ENCODE results near the gene KLHL34. TPM values are rescaled to one million over a fixed set of nuclear protein-coding genes. Genes with fewer than 3 reads are reported as not detected.

Gene KLHL34
- total and polyA plus RNA-seq, 2 experiments from 2014 or later, result not detected

DNA sequence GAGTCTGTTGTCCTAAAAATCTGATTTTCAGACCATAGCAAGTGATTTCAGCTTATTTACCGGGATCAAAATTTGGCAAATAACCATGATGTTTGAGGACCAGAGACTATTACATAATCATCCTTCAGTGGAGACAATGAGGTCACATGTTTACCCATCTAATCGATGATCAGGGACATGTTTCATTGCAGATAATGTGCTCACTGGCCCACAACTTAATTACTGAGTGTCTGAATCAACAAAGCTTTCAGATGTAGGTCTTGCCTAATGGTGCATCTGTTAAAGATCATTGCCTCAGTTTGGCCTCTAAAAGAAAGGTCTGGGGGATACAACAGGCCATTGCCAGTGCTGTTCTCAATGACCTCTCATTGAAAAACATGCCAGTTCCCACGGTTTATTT, 42.8 kb upstream of the KLHL34 start:
- H3K9me3 ChIP-seq (ENCODE audit: low read depth), result no peaks in the 10 kb centered on the region
- TF ChIP-seq EZH2phosphoT487 (IDR thresholded peaks at IDR 0.05; ENCODE audit: low read depth, severe bottlenecking, unreplicated experiment) (no peak), EZH2 (IDR thresholded peaks at IDR 0.05; ENCODE audit: borderline replicate concordance) (no peak)
- TF ChIP-seq, protein P1, sequence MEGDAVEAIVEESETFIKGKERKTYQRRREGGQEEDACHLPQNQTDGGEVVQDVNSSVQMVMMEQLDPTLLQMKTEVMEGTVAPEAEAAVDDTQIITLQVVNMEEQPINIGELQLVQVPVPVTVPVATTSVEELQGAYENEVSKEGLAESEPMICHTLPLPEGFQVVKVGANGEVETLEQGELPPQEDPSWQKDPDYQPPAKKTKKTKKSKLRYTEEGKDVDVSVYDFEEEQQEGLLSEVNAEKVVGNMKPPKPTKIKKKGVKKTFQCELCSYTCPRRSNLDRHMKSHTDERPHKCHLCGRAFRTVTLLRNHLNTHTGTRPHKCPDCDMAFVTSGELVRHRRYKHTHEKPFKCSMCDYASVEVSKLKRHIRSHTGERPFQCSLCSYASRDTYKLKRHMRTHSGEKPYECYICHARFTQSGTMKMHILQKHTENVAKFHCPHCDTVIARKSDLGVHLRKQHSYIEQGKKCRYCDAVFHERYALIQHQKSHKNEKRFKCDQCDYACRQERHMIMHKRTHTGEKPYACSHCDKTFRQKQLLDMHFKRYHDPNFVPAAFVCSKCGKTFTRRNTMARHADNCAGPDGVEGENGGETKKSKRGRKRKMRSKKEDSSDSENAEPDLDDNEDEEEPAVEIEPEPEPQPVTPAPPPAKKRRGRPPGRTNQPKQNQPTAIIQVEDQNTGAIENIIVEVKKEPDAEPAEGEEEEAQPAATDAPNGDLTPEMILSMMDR (IDR thresholded peaks at IDR 0.05; ENCODE audit: poor library complexity), result no peak
- no peaks in the 10 kb centered on the region for H3K4me1 ChIP-seq (ENCODE audit: insufficient read depth)
- no peaks in the 10 kb centered on the region for H3K36me3 ChIP-seq (replicated peaks; ENCODE audit: insufficient read depth, low read depth)
- H3K4me3 ChIP-seq, result no peak overlapping the region
- 72% methylated on average over 3 of the region's 3 CpGs for WGBS (ENCODE audit: low lambda C conversion rate, missing lambda C conversion rate)
- H3K9me2 ChIP-seq (replicated peaks; ENCODE audit: insufficient read depth), result no peaks in the 10 kb centered on the region
- H3K27me3 ChIP-seq, result no peaks in the 10 kb centered on the region
- no peak overlapping the region for H3K4me2 ChIP-seq
- DNase-seq (ENCODE audit: low spot score), result no peak
- no peaks in the 10 kb centered on the region for H3K79me2 ChIP-seq
- H3K27ac ChIP-seq, result no peak overlapping the region
- H2AFZ ChIP-seq, result no peak overlapping the region
- H4K20me1 ChIP-seq (ENCODE audit: insufficient read depth, poor library complexity, severe bottlenecking), result no peaks in the 10 kb centered on the region

DNA sequence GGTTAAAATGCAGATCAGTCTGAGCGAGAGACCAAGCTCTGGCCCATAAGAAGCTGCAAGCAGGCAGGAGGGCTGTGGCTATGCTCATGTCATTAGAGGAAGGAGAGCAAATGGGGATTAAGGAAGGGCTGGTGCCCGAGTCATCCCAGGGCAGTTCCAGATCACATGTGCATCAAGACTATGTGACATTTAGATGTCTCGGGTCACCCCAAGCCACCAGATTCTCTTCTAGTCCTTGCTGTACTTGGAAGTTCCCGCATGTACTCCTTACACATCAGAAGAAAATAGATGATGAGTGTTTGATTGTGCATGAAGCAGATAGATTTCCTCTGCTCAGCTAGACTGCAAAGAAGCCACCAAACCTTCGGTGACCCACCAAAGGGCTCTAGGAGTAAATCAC, 42.1 kb upstream of the KLHL34 start:
- H3K4me1 ChIP-seq (ENCODE audit: insufficient read depth), result no peaks in the 10 kb centered on the region
- no peaks in the 10 kb centered on the region for H3K27me3 ChIP-seq
- H4K20me1 ChIP-seq (ENCODE audit: insufficient read depth, poor library complexity, severe bottlenecking), result no peaks in the 10 kb centered on the region
- 81% methylated on average over 5 of the region's 5 CpGs for WGBS (ENCODE audit: low lambda C conversion rate, missing lambda C conversion rate)
- TF ChIP-seq EZH2phosphoT487 (IDR thresholded peaks at IDR 0.05; ENCODE audit: low read depth, severe bottlenecking, unreplicated experiment) (no peak), EZH2 (IDR thresholded peaks at IDR 0.05; ENCODE audit: borderline replicate concordance) (no peak)
- TF ChIP-seq, protein P1 (IDR thresholded peaks at IDR 0.05; ENCODE audit: poor library complexity), result no peak
- H3K9me2 ChIP-seq (replicated peaks; ENCODE audit: insufficient read depth), result no peaks in the 10 kb centered on the region
- no peaks in the 10 kb centered on the region for H3K36me3 ChIP-seq (replicated peaks; ENCODE audit: insufficient read depth, low read depth)
- no peak overlapping the region for H2AFZ ChIP-seq
- no peaks in the 10 kb centered on the region for H3K79me2 ChIP-seq
- DNase-seq (ENCODE audit: low spot score), result no peak
- no peak overlapping the region for H3K4me3 ChIP-seq
- H3K27ac ChIP-seq, result no peak overlapping the region
- H3K9me3 ChIP-seq (ENCODE audit: low read depth), result no peaks in the 10 kb centered on the region
- H3K4me2 ChIP-seq, result no peak overlapping the region

DNA sequence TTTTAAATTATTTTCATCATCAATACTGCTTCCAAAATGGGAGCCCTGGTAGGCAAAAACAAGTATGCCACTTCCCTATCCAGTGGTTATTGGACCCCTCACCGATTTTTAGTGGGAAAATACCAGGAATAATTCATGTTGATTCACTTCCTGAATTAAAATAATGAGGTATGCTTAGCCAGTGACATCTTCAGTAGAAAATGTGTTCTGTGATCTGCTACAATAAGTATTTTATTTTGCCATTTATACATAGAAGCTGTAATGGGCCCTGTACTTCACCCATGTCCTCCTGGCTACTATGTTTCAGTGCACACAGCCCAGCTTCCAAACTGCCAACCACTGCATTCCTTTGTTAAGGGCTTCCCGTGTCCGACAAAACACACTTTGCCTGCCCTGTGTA, 41.0 kb upstream of the KLHL34 start:
- 67% methylated on average over 3 of the region's 3 CpGs for WGBS (ENCODE audit: low lambda C conversion rate, missing lambda C conversion rate)
- TF ChIP-seq, protein P1 (IDR thresholded peaks at IDR 0.05; ENCODE audit: poor library complexity), result no peak
- no peak for TF ChIP-seq EZH2phosphoT487 (IDR thresholded peaks at IDR 0.05; ENCODE audit: low read depth, severe bottlenecking, unreplicated experiment)
- TF ChIP-seq EZH2 (IDR thresholded peaks at IDR 0.05; ENCODE audit: borderline replicate concordance), result no peak
- no peaks in the 10 kb centered on the region for H3K36me3 ChIP-seq (replicated peaks; ENCODE audit: insufficient read depth, low read depth)

DNA sequence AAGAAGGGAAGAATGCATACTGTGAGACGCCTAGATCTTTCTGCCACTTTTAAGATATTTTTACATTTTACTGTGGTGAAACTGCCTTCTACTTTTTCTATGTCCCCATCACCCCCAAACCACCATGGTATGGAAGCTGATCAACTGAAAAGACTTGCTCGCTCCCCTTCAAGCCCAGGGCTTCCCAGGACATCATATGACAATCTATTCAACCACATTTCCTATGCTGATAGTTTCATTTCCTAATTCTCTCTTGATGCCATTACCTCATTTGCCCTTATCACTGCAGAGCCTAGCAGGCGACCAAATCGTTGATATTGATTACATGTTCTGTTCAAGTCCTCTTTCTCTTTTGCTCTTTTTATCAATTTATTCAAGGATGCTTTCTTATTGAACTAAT, 40.1 kb upstream of the KLHL34 start:
- WGBS (ENCODE audit: low lambda C conversion rate, missing lambda C conversion rate), result 85% methylated on average over 4 of the region's 4 CpGs

More for the DNA sequence above, 41.0 kb upstream of the KLHL34 start:
- no peaks in the 10 kb centered on the region for H3K9me3 ChIP-seq (ENCODE audit: low read depth)
- DNase-seq (ENCODE audit: low spot score), result no peak
- no peaks in the 10 kb centered on the region for H3K9me2 ChIP-seq (replicated peaks; ENCODE audit: insufficient read depth)
- H3K4me3 ChIP-seq, result no peak overlapping the region
- H3K27ac ChIP-seq, result no peak overlapping the region
- no peaks in the 10 kb centered on the region for H4K20me1 ChIP-seq (ENCODE audit: insufficient read depth, poor library complexity, severe bottlenecking)
- no peak overlapping the region for H2AFZ ChIP-seq
- H3K79me2 ChIP-seq, result no peaks in the 10 kb centered on the region
- H3K27me3 ChIP-seq, result no peaks in the 10 kb centered on the region
- H3K4me1 ChIP-seq (ENCODE audit: insufficient read depth), result no peaks in the 10 kb centered on the region
- H3K4me2 ChIP-seq, result no peak overlapping the region

More for the DNA sequence above, 40.1 kb upstream of the KLHL34 start:
- Histone ChIP-seq H3K36me3 (replicated peaks; ENCODE audit: insufficient read depth, low read depth) (no peaks in the 10 kb centered on the region), H3K79me2 (no peaks in the 10 kb centered on the region), H3K9me2 (replicated peaks; ENCODE audit: insufficient read depth) (no peaks in the 10 kb centered on the region), H4K20me1 (ENCODE audit: insufficient read depth, poor library complexity, severe bottlenecking) (no peaks in the 10 kb centered on the region), H3K4me2 (no peak overlapping the region), H3K9me3 (ENCODE audit: low read depth) (no peaks in the 10 kb centered on the region), H3K4me3 (no peak overlapping the region), H3K4me1 (ENCODE audit: insufficient read depth) (no peaks in the 10 kb centered on the region), H2AFZ (no peak overlapping the region), H3K27me3 (no peaks in the 10 kb centered on the region), H3K27ac (no peak overlapping the region)
- DNase-seq (ENCODE audit: low spot score), result no peak
- TF ChIP-seq, protein P1 (IDR thresholded peaks at IDR 0.05; ENCODE audit: poor library complexity), result no peak
- TF ChIP-seq EZH2 (IDR thresholded peaks at IDR 0.05; ENCODE audit: borderline replicate concordance) (no peak), EZH2phosphoT487 (IDR thresholded peaks at IDR 0.05; ENCODE audit: low read depth, severe bottlenecking, unreplicated experiment) (no peak)

All from hepatocyte (in vitro differentiated cells).